IPS DF 4.7 (cell line): ENCODE results near the gene MYO5B.

Experiments
- DNase-seq: peaks from one replicate; pipeline ENCODE4 v3.0.0-alpha.2; 2013; ENCODE audit warnings: low spot score; ENCODE audit errors: extremely low read depth

Gene MYO5B

GRCh38 chr18:50152900-50153299 is 42.0 kb downstream of the MYO5B start:
- no peak for DNase-seq

- no peak for DNase-seq
Observed at GRCh38 chr18:50151926-50152325, 43.0 kb downstream of the MYO5B start.

GRCh38 chr18:50144540-50144939 is 50.4 kb downstream of the MYO5B start:
- no peak for DNase-seq

GRCh38 chr18:50143886-50144285 is 51.1 kb downstream of the MYO5B start:
- no peak for DNase-seq

GRCh38 chr18:50143294-50143693 is 51.7 kb downstream of the MYO5B start:
- DNase-seq: no peak

GRCh38 chr18:50142441-50143120 is 52.4 kb downstream of the MYO5B start:
- no peak for DNase-seq

- no peak for DNase-seq
Observed at GRCh38 chr18:50138181-50139064, 56.5 kb downstream of the MYO5B start.

- no peak for DNase-seq
Observed at GRCh38 chr18:50135903-50136302, 59.0 kb downstream of the MYO5B start.

GRCh38 chr18:50133526-50133925 is 61.4 kb downstream of the MYO5B start:
- DNase-seq: no peak

- DNase-seq: no peak
Observed at GRCh38 chr18:50131591-50131990, 63.4 kb downstream of the MYO5B start.

GRCh38 chr18:50128506-50129271 is 66.3 kb downstream of the MYO5B start:
- peak; percentile 3 for DNase-seq

- no peak for DNase-seq
Observed at GRCh38 chr18:50127516-50128210, 67.3 kb downstream of the MYO5B start.

- no peak for DNase-seq
Observed at GRCh38 chr18:50126471-50126870, 68.5 kb downstream of the MYO5B start.

GRCh38 chr18:50125456-50125855 is 69.5 kb downstream of the MYO5B start:
- DNase-seq: no peak

GRCh38 chr18:50119296-50119695 is 75.7 kb downstream of the MYO5B start:
- DNase-seq: no peak

- no peak for DNase-seq
Observed at GRCh38 chr18:50117863-50118262, 77.1 kb downstream of the MYO5B start.

- no peak for DNase-seq
Observed at GRCh38 chr18:50115095-50115494, 79.9 kb downstream of the MYO5B start.

- DNase-seq: no peak
Observed at GRCh38 chr18:50114448-50114847, 80.5 kb downstream of the MYO5B start.

- no peak for DNase-seq
Observed at GRCh38 chr18:50113726-50114125, 81.2 kb downstream of the MYO5B start.

- DNase-seq: no peak
Observed at GRCh38 chr18:50111398-50111797, 83.5 kb downstream of the MYO5B start.

- no peak for DNase-seq
Observed at GRCh38 chr18:50107468-50107977, 87.4 kb downstream of the MYO5B start.
